Thyroid gland (tissue), 4 donors: Measurements from ENCODE around the gene SLC6A3. TPM values are rescaled to one million over a fixed set of nuclear protein-coding genes. Genes with fewer than 3 reads are reported as not detected.
"Not testable (repeated sequence)": the region's sequence is repeated elsewhere in the genome, so short reads cannot be mapped to it uniquely, and the experiment has no call there.

Source experiments
- DNase-seq, 2 donors: peaks; one replicate each; pipeline ENCODE4 v3.0.0-alpha.2; 2019
- H3K27ac ChIP-seq, 3 donors: fragments of 200-600 bp; sonication (generic); 1 replicate in 2 of 3; 2 replicates in 1 of 3; pipeline ENCODE4 v1.5.1; 2016 to 2019; ENCODE audit warnings: mild to moderate bottlenecking in 1 of 3, moderate library complexity in 1 of 3
- H3K27me3 ChIP-seq: fragments of 200-600 bp; sonication (generic); one replicate; pipeline ENCODE4 v1.5.1; 2019
- H3K36me3 ChIP-seq, 2 donors: fragments of 200-600 bp; sonication (generic); one replicate each; pipeline ENCODE4 v1.5.1; 2016 to 2019
- H3K4me1 ChIP-seq, 2 donors: fragments of 200-600 bp; sonication (generic); one replicate each; pipeline ENCODE4 v1.5.1; 2017 to 2019
- H3K4me3 ChIP-seq, 3 donors: fragments of 200-600 bp; sonication (generic); replicated peaks in 1 of 3; 1 replicate in 2 of 3; 2 replicates in 1 of 3; pipeline ENCODE4 v1.5.1; 2016; ENCODE audit warnings: mild to moderate bottlenecking in 1 of 3
- H3K9me3 ChIP-seq: fragments of 200-600 bp; sonication (generic); one replicate; pipeline ENCODE4 v1.5.1; 2017
- CTCF ChIP-seq, 6 experiments: fragments of 200-600 bp in 3 of 6; fragments of 450-650 bp in 3 of 6; sonication (generic) in 3 of 6; IDR thresholded peaks; one replicate each; pipeline ENCODE4 v1.5.1; 2016 to 2019; ENCODE audit warnings: antibody characterized with exemption in 6 of 6, mild to moderate bottlenecking in 2 of 6, inconsistent platforms in 1 of 6, moderate library complexity in 1 of 6
- POLR2A ChIP-seq, 2 donors: fragments of 450-650 bp; IDR thresholded peaks; one replicate each; pipeline ENCODE4 v1.6.1; 2017; ENCODE audit warnings: antibody characterized with exemption in 2 of 2, mild to moderate bottlenecking in 2 of 2, moderate library complexity in 1 of 2
- WGBS, 2 donors: methylation state at CpG; one replicate each; pipeline ENCODE4 v1.1.5; 2017; 5-methylcytosine and 5-hydroxymethylcytosine counted together
- intact Hi-C: fragments of 100-400 bp; cut with DNase I; formaldehyde crosslinking; loops from one replicate; pipeline ENCODE4 v1.15.1; 2023
- total RNA-seq, 4 donors: library from RNA; depleted of rRNA; stranded (reverse); fragments of >200 nt; gene quantifications; one replicate each; pipeline ENCODE4 v1.2.3, GENCODE V29; 2016

SLC6A3 gene
- total RNA-seq, 4 donors from 2014 or later = 0.54 to 0.67 (median 0.54) TPM; not detected in 1

- TF ChIP-seq CTCF (IDR thresholded peaks at IDR 0.05) (no peak), POLR2A (IDR thresholded peaks at IDR 0.05) (no peak)
- 87% methylated on average over 5 of the region's 5 CpGs for whole genome bisulfite sequencing, 2 donors
- Histone ChIP-seq H3K4me1 (no peaks in the 10 kb centered on the region), H3K36me3 (no peaks in the 10 kb centered on the region), H3K9me3 (no peaks in the 10 kb centered on the region), H3K27ac (no peak overlapping the region), H3K27me3 (no peaks in the 10 kb centered on the region), H3K4me3 (no peak overlapping the region)
- no peak for DNase-seq
- intact Hi-C loops = no loop called here
Measured at GRCh38 chr5:1429496-1429895, 15.7 kb downstream of the SLC6A3 start.

- no peak for DNase-seq
- no peak overlapping the region for H3K27ac ChIP-seq
- H3K27me3 ChIP-seq = no peaks in the 10 kb centered on the region
- H3K36me3 ChIP-seq = no peaks in the 10 kb centered on the region
- 78 to 84% methylated on average over 7 of the region's 7 CpGs for WGBS, 2 donors
- no peak overlapping the region for H3K4me3 ChIP-seq
- no peaks in the 10 kb centered on the region for H3K4me1 ChIP-seq
- intact Hi-C loops = no loop called here
- no peaks in the 10 kb centered on the region for H3K9me3 ChIP-seq
- TF ChIP-seq CTCF (IDR thresholded peaks at IDR 0.05) (no peak), POLR2A (IDR thresholded peaks at IDR 0.05) (no peak)
Measured at GRCh38 chr5:1429066-1429465, 16.2 kb downstream of the SLC6A3 start.

- no peak overlapping the region for H3K27ac ChIP-seq
- WGBS, 2 donors = 80 to 92% methylated on average over 1 of the region's 1 CpG
- TF ChIP-seq POLR2A (IDR thresholded peaks at IDR 0.05) (no peak), CTCF (IDR thresholded peaks at IDR 0.05) (no peak)
- intact Hi-C loops = no loop called here
- no peak overlapping the region for H3K4me3 ChIP-seq
- no peaks in the 10 kb centered on the region for H3K4me1 ChIP-seq
- no peak for DNase-seq
- H3K27me3 ChIP-seq = no peaks in the 10 kb centered on the region
- H3K9me3 ChIP-seq = no peaks in the 10 kb centered on the region
- no peaks in the 10 kb centered on the region for H3K36me3 ChIP-seq
Measured at GRCh38 chr5:1428107-1428506, 17.1 kb downstream of the SLC6A3 start.

- H3K36me3 ChIP-seq = no peaks in the 10 kb centered on the region
- no peak overlapping the region for H3K27ac ChIP-seq
- intact Hi-C loops = no loop called here
- H3K4me1 ChIP-seq = peaks cover 4 to 7% of the 10 kb centered on the region in 2 donors
- no peak for DNase-seq
- no peaks in the 10 kb centered on the region for H3K27me3 ChIP-seq
- 68 to 85% methylated on average over 5 to 9 of the region's 9 CpGs for WGBS, 2 donors
- H3K9me3 ChIP-seq = no peaks in the 10 kb centered on the region
- TF ChIP-seq CTCF (IDR thresholded peaks at IDR 0.05) (no peak), POLR2A (IDR thresholded peaks at IDR 0.05) (no peak)
- no peak overlapping the region for H3K4me3 ChIP-seq
Measured at GRCh38 chr5:1424716-1425115, 20.5 kb downstream of the SLC6A3 start.

GRCh38 chr5:1423901-1424603, 21.2 kb downstream of the SLC6A3 start:
- no peak overlapping the region for H3K4me3 ChIP-seq
- TF ChIP-seq CTCF (IDR thresholded peaks at IDR 0.05) = no peak
- TF ChIP-seq POLR2A (IDR thresholded peaks at IDR 0.05) = no peak
- no peaks in the 10 kb centered on the region for H3K9me3 ChIP-seq
- intact Hi-C loops = no loop called here
- no peaks in the 10 kb centered on the region for H3K27me3 ChIP-seq
- DNase-seq = no peak
- H3K27ac ChIP-seq = no peak overlapping the region
- peaks cover 4 to 7% of the 10 kb centered on the region in 2 donors for H3K4me1 ChIP-seq
- H3K36me3 ChIP-seq = no peaks in the 10 kb centered on the region
- 73 to 81% methylated on average over 18 to 19 of the region's 19 CpGs for WGBS, 2 donors

GRCh38 chr5:1422522-1422921, 22.7 kb downstream of the SLC6A3 start:
- H3K4me1 ChIP-seq, H3K4me3 ChIP-seq, H3K36me3 ChIP-seq, H3K27me3 ChIP-seq, intact Hi-C loops, H3K27ac ChIP-seq, DNase-seq, H3K9me3 ChIP-seq: not testable (repeated sequence)
- no CpG with 5 or more reads among the region's 13 CpGs for WGBS, 2 donors
